HS-27A (cell line): ENCODE data around the gene GRIK5.

ENCODE experiments used
- DNase-seq: peaks from one replicate; pipeline ENCODE4 v3.0.0-alpha.2; 2012; ENCODE audit warnings: low read depth, missing footprints

Gene GRIK5

GRCh38 chr19:41990615-41991014 lies 79.4 kb downstream of the GRIK5 start:
- DNase-seq: no peak

GRCh38 chr19:41990028-41990427 lies 80.0 kb downstream of the GRIK5 start:
- no peak for DNase-seq

GRCh38 chr19:41988947-41989346 lies 81.1 kb downstream of the GRIK5 start:
- no peak for DNase-seq

- DNase-seq: no peak
Observed at GRCh38 chr19:41987141-41987860, 82.7 kb downstream of the GRIK5 start.

GRCh38 chr19:41984961-41985360 lies 85.0 kb downstream of the GRIK5 start:
- DNase-seq: no peak

GRCh38 chr19:41981724-41982123 lies 88.3 kb downstream of the GRIK5 start:
- DNase-seq: no peak

- DNase-seq: no peak
Observed at GRCh38 chr19:41978470-41978869, 91.5 kb downstream of the GRIK5 start.

GRCh38 chr19:41977916-41978315 lies 92.1 kb downstream of the GRIK5 start:
- DNase-seq: no peak

GRCh38 chr19:41974652-41975051 lies 95.4 kb downstream of the GRIK5 start:
- no peak for DNase-seq

GRCh38 chr19:41971363-41971762 lies 98.6 kb downstream of the GRIK5 start:
- no peak for DNase-seq

- no peak for DNase-seq
Observed at GRCh38 chr19:41969772-41970458, 100.1 kb downstream of the GRIK5 start.

GRCh38 chr19:41968751-41969595 lies 101.0 kb downstream of the GRIK5 start:
- no peak for DNase-seq

- DNase-seq: no peak
Observed at GRCh38 chr19:41967054-41967783, 102.8 kb downstream of the GRIK5 start.

- no peak for DNase-seq
Observed at GRCh38 chr19:41965106-41965505, 104.9 kb downstream of the GRIK5 start.

GRCh38 chr19:41960973-41961372 lies 109.0 kb downstream of the GRIK5 start:
- DNase-seq: no peak

GRCh38 chr19:41959056-41960053 lies 110.7 kb downstream of the GRIK5 start, which contains the start of gene RABAC1:
Gene RABAC1, minus strand, starts transcription at chr19:41959321. Its CDS starts 29 bp downstream, at chr19:41959292.
- peak; percentile 91 for DNase-seq

- no peak for DNase-seq
Observed at GRCh38 chr19:41958367-41959055, 111.5 kb downstream of the GRIK5 start.

GRCh38 chr19:41957838-41958366 lies 112.1 kb downstream of the GRIK5 start:
- peak; percentile 74 for DNase-seq

- no peak for DNase-seq
Observed at GRCh38 chr19:41957161-41957837, 112.7 kb downstream of the GRIK5 start.
